Measurements from ENCODE around the gene GNPTG. TPM values are rescaled to one million over a fixed set of nuclear protein-coding genes. Genes with fewer than 3 reads are reported as not detected.
A peak's percentile ranks its signal among the peaks of the same experiment; 100 is the strongest.

GNPTG gene
- polyA plus RNA-seq, 1 donor from 2014 or later: 55.9 TPM

GRCh38 chr16:1314399-1315068 is 37.2 kb upstream of the GNPTG start:
- Mint-ChIP-seq H3K27ac (peak overlapping the region in 2 of 3 donors; percentile 46 to 60), H3K27me3 (no peaks in the 10 kb centered on the region)

DNA sequence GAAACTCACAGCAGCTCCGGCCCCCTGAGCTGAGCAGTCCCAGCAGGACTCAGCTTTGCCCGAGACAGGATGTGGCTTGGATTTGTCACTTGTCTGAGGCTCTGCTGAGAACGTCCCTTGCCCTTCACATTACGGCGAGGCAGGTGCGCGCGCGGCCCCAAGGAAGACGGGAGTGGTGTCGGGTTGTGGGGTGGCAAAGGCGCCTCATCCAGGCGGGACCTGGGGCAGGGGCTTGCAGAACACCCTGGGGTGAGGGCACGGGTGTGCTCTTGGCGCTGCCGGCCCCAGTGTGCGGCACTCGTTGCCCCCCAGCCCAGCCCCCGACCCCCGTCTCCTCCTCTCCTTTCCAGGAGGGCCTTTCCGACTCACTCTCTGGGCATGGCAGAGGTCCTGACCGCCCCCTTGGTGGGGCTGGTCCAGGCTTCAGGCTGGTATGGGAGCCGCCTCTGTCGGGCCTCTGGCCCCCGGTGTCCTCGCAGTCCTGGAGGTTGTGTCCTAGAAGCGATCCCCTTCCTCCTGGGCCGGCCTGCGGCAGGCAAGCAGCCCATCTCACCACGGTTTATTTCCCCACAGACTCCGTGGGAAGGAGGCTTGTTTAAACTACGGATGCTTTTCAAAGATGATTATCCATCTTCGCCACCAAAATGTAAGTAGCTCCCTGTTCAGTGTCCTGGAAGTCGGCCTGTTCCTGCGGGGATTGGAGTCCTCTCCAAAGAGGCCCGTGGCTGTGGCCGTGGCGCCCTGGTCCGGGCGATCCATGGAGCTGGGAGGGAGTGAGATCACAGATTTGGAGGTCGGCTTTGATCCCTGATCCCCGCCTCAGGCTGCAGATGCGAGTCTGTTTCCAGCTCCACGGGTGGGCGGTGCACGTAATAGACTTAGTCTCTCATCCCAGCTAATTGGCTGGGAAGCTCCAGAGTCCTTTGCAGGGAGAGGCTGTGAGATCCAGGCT is 36.4 kb upstream of the GNPTG start:
- H3K36me3 Mint-ChIP-seq: peaks cover 2% of the 10 kb centered on the region
- H3K27me3 Mint-ChIP-seq: no peaks in the 10 kb centered on the region
- H3K4me1 Mint-ChIP-seq: peaks cover 10 to 16% (median 12%) of the 10 kb centered on the region in 3 donors
- H3K4me3 Mint-ChIP-seq: peak overlapping the region in 1 of 4 donors; percentile 12
- no peaks in the 10 kb centered on the region for H3K9me3 Mint-ChIP-seq
- H3K27ac Mint-ChIP-seq: peak overlapping the region in 1 of 3 donors; percentile 60

More at GRCh38 chr16:1314399-1315068, 37.2 kb upstream of the GNPTG start:
- Mint-ChIP-seq H3K9me3 (no peaks in the 10 kb centered on the region), H3K4me1 (peaks cover 13 to 16% (median 14%) of the 10 kb centered on the region in 3 donors), H3K36me3 (peaks cover 2% of the 10 kb centered on the region), H3K4me3 (peak overlapping the region in 2 of 4 donors; percentile 68)

- Mint-ChIP-seq H3K27me3 (no peaks in the 10 kb centered on the region), H3K4me3 (peak overlapping the region in 1 of 4 donors; percentile 63), H3K27ac (peak overlapping the region in 1 of 3 donors; percentile 60), H3K36me3 (peaks cover 2% of the 10 kb centered on the region), H3K4me1 (peaks cover 5 to 9% (median 9%) of the 10 kb centered on the region in 3 donors), H3K9me3 (no peaks in the 10 kb centered on the region)
Observed at GRCh38 chr16:1316033-1316405, 35.7 kb upstream of the GNPTG start.

- H3K36me3 Mint-ChIP-seq: peaks cover 2% of the 10 kb centered on the region
- H3K27ac Mint-ChIP-seq: peak overlapping the region; percentile 16 to 85 (median 78)
- H3K4me3 Mint-ChIP-seq: peak overlapping the region in 1 of 4 donors; percentile 20
- H3K4me1 Mint-ChIP-seq: peaks cover under 1 to 5% (median 4%) of the 10 kb centered on the region in 3 donors
- H3K27me3 Mint-ChIP-seq: no peaks in the 10 kb centered on the region
- H3K9me3 Mint-ChIP-seq: no peaks in the 10 kb centered on the region
Observed at GRCh38 chr16:1317479-1318267, 34.1 kb upstream of the GNPTG start.

DNA sequence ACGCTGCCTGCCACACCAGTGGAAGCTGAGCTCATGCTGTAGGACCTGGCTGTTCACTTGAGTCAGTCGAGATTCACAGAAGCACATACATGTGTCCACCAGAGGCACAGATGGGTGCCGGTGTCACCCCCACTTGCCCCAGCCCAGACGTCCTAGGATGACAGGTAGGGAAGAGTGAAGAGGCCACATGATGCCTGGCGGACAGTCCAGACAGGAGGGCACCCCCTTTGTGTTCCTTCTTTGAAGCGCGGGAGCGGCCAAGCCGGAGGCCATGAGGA is 33.5 kb upstream of the GNPTG start:
- Mint-ChIP-seq H3K9me3 (no peaks in the 10 kb centered on the region), H3K27ac (peak overlapping the region in 2 of 3 donors; percentile 78 to 85), H3K27me3 (no peaks in the 10 kb centered on the region), H3K4me1 (no peaks in the 10 kb centered on the region), H3K4me3 (peak overlapping the region in 1 of 4 donors; percentile 48), H3K36me3 (peaks cover 2% of the 10 kb centered on the region)

DNA sequence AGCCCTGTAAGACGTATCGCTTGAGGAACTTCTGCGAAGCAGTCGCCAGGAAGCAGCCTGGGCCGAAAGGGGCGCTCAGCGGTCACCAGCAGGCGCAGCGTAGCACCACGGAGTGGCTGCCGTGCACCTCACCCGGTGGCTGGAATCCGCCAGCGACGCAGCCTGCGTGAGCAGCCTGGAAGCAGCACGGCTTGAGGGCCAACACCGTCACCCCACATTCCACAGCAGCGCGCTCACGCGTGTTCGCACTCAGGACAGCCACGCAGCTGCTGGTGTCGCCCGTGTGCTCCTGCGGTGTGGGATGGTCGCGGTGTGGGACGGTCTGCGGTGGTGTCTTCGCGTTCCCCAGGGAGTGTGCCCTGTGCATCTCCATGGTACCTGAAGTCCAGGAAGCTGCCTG is 32.7 kb upstream of the GNPTG start:
- Mint-ChIP-seq H3K27me3 (no peaks in the 10 kb centered on the region), H3K4me3 (peak overlapping the region in 2 of 4 donors; percentile 22 to 48), H3K36me3 (peaks cover 3% of the 10 kb centered on the region), H3K27ac (no peak overlapping the region), H3K4me1 (no peaks in the 10 kb centered on the region), H3K9me3 (no peaks in the 10 kb centered on the region)

DNA sequence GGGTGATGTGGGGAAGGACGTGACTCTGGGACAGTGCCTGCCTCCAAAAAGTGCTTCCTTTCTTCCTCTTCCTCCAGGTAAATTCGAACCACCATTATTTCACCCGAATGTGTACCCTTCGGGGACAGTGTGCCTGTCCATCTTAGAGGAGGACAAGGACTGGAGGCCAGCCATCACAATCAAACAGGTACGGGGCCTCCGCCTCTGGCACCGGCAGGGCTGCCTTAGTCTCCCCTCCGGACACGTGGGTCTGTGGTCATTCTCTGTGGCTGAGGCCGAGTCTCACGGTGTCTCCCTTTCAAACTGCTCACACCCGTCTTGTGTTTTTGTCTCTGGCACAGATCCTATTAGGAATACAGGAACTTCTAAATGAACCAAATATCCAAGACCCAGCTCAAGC is 31.6 kb upstream of the GNPTG start:
- peak overlapping the region in 1 of 3 donors; percentile 63 for H3K27ac Mint-ChIP-seq

GRCh38 chr16:1320658-1321240 is 31.0 kb upstream of the GNPTG start:
- Mint-ChIP-seq H3K4me3 (peak overlapping the region in 1 of 4 donors; percentile 5), H3K27me3 (no peaks in the 10 kb centered on the region), H3K36me3 (peaks cover 4% of the 10 kb centered on the region), H3K4me1 (peaks cover 0 to 5% (median 2%) of the 10 kb centered on the region in 3 donors), H3K27ac (no peak overlapping the region), H3K9me3 (no peaks in the 10 kb centered on the region)

More for the DNA sequence above, 31.6 kb upstream of the GNPTG start:
- peaks cover 4% of the 10 kb centered on the region for H3K36me3 Mint-ChIP-seq
- no peaks in the 10 kb centered on the region for H3K27me3 Mint-ChIP-seq
- no peaks in the 10 kb centered on the region for H3K4me1 Mint-ChIP-seq
- no peak overlapping the region for H3K4me3 Mint-ChIP-seq
- H3K9me3 Mint-ChIP-seq: no peaks in the 10 kb centered on the region

- Mint-ChIP-seq H3K27ac (no peak overlapping the region), H3K4me1 (peaks cover 6 to 12% (median 7%) of the 10 kb centered on the region in 3 donors), H3K36me3 (peaks cover 4% of the 10 kb centered on the region), H3K9me3 (no peaks in the 10 kb centered on the region), H3K27me3 (no peaks in the 10 kb centered on the region), H3K4me3 (no peak overlapping the region)
Observed at GRCh38 chr16:1322407-1322806, 29.3 kb upstream of the GNPTG start.

GRCh38 chr16:1323296-1324239 is 28.2 kb upstream of the GNPTG start:
- H3K9me3 Mint-ChIP-seq: no peaks in the 10 kb centered on the region
- H3K27ac Mint-ChIP-seq: peak overlapping the region; percentile 71 to 99 (median 81)
- peak overlapping the region in 3 of 4 donors; percentile 2 to 60 (median 33) for H3K4me3 Mint-ChIP-seq
- H3K36me3 Mint-ChIP-seq: peaks cover 2% of the 10 kb centered on the region
- H3K4me1 Mint-ChIP-seq: peaks cover 6 to 12% (median 7%) of the 10 kb centered on the region in 3 donors
- no peaks in the 10 kb centered on the region for H3K27me3 Mint-ChIP-seq

- H3K4me3 Mint-ChIP-seq: peak overlapping the region in 2 of 4 donors; percentile 12 to 60
- H3K27ac Mint-ChIP-seq: peak overlapping the region; percentile 81 to 99 (median 95)
- H3K4me1 Mint-ChIP-seq: peaks cover 6 to 16% (median 7%) of the 10 kb centered on the region in 3 donors
- H3K36me3 Mint-ChIP-seq: peaks cover 2% of the 10 kb centered on the region
- no peaks in the 10 kb centered on the region for H3K9me3 Mint-ChIP-seq
- no peaks in the 10 kb centered on the region for H3K27me3 Mint-ChIP-seq
Observed at GRCh38 chr16:1324286-1324826, 27.4 kb upstream of the GNPTG start.

DNA sequence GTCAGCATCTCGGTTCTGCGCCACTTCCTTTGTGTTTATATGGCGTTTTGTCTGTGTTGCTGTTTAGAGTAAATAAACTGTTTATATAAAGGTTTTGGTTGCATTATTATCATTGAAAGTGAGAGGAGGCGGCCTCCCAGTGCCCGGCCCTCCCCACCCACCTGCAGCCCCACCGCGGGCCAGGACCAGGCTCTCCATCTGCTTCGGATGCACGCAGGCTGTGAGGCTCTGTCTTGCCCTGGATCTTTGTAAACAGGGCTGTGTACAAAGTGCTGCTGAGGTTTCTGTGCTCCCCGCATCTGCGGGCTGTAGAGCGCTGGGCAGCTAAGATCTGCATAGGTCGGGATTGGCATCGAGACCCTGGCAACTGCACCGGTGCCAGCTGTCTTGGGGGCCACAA is 26.5 kb upstream of the GNPTG start:
- Mint-ChIP-seq H3K4me3 (peak overlapping the region in 2 of 4 donors; percentile 41 to 55), H3K27me3 (no peaks in the 10 kb centered on the region), H3K9me3 (no peaks in the 10 kb centered on the region), H3K27ac (peak overlapping the region; percentile 94 to 99 (median 95)), H3K36me3 (peaks cover 2% of the 10 kb centered on the region), H3K4me1 (peaks cover 6 to 16% (median 7%) of the 10 kb centered on the region in 3 donors)

GRCh38 chr16:1325673-1326371 is 25.9 kb upstream of the GNPTG start:
- H3K36me3 Mint-ChIP-seq: peaks cover 2% of the 10 kb centered on the region
- peaks cover 6 to 16% (median 8%) of the 10 kb centered on the region in 3 donors for H3K4me1 Mint-ChIP-seq
- peak overlapping the region; percentile 94 to 99 (median 95) for H3K27ac Mint-ChIP-seq
- no peaks in the 10 kb centered on the region for H3K9me3 Mint-ChIP-seq
- H3K27me3 Mint-ChIP-seq: no peaks in the 10 kb centered on the region
- peak overlapping the region in 3 of 4 donors; percentile 41 to 93 (median 44) for H3K4me3 Mint-ChIP-seq
